ENCODE data around the gene UBE2Q1. TPM values are rescaled to one million over a fixed set of nuclear protein-coding genes. Genes with fewer than 3 reads are reported as not detected.

Gene UBE2Q1
- total RNA-seq, 1 experiment from 2014 or later, result 62.7 TPM

DNA sequence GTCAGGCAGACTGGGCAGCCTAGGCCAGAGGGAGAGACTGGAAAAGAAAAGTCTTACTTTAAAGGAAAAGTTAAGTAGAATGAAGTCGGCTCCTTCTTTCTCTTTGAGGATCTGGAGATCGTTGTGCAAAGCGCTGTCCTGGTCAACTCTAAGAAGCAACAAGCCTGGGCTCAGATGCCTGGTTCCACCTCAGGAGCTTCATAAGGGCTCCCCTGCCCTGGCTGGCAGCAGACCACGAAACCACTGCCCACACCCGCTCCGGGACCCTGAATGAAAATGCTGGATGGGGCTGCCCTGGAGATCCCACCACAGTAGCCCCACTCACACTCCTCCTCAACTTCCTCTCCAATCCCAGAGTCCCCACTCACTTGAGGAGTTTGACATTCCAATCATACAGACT, 6.4 kb downstream of the UBE2Q1 start (continued):
- TF ChIP-seq, protein P1, sequence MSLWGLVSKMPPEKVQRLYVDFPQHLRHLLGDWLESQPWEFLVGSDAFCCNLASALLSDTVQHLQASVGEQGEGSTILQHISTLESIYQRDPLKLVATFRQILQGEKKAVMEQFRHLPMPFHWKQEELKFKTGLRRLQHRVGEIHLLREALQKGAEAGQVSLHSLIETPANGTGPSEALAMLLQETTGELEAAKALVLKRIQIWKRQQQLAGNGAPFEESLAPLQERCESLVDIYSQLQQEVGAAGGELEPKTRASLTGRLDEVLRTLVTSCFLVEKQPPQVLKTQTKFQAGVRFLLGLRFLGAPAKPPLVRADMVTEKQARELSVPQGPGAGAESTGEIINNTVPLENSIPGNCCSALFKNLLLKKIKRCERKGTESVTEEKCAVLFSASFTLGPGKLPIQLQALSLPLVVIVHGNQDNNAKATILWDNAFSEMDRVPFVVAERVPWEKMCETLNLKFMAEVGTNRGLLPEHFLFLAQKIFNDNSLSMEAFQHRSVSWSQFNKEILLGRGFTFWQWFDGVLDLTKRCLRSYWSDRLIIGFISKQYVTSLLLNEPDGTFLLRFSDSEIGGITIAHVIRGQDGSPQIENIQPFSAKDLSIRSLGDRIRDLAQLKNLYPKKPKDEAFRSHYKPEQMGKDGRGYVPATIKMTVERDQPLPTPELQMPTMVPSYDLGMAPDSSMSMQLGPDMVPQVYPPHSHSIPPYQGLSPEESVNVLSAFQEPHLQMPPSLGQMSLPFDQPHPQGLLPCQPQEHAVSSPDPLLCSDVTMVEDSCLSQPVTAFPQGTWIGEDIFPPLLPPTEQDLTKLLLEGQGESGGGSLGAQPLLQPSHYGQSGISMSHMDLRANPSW (CRISPR knock-in tag; conservative IDR thresholded peaks at IDR 0.05; ENCODE audit: low read depth), result no peak
- no peak for TF ChIP-seq NR3C1 (CRISPR knock-in tag; conservative IDR thresholded peaks at IDR 0.05; ENCODE audit: low read depth)
- TF ChIP-seq TEAD4 (CRISPR knock-in tag; IDR thresholded peaks at IDR 0.05), result no peak

DNA sequence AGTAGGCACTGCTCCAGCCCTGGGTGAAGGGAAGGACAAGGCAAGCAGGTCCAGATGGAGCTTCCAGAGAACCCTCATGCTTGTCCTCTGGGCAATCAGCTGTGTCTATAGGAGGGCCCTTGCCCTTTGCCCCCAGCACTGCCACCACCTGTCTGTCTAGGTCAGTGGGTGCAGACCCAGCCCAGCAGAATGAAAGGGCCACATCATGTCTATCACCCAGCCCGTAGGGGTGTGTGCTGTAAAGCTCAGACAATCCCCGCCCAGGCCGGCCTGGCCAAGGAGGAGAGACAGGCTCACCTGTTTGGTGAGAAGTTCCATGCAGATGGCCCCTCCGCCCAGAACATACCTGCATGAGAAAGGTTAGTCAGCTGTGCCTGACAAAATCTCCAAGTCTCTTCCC, 7.0 kb downstream of the UBE2Q1 start:
- Mint-ChIP-seq H3K4me1 (peaks cover 7% of the 10 kb centered on the region), H3K9me3 (no peaks in the 10 kb centered on the region), H3K27me3 (ENCODE audit: low read depth) (no peaks in the 10 kb centered on the region), H3K27ac (no peak overlapping the region), H3K4me3 (no peak overlapping the region), H3K36me3 (peaks cover 74% of the 10 kb centered on the region)
- ATAC-seq (no peak), DNase-seq (ENCODE audit: low spot score) (no peak)
- no peak for TF ChIP-seq OVOL2 (CRISPR knock-in tag; IDR thresholded peaks at IDR 0.05; ENCODE audit: borderline replicate concordance)
- TF ChIP-seq TEAD1 (CRISPR knock-in tag; IDR thresholded peaks at IDR 0.05), result no peak
- no peak for TF ChIP-seq ZNF121 (CRISPR knock-in tag; IDR thresholded peaks at IDR 0.05)
- TF ChIP-seq, protein P1 (CRISPR knock-in tag; conservative IDR thresholded peaks at IDR 0.05; ENCODE audit: low read depth), result no peak
- POLR2A ChIA-PET, result no interaction called here
- CTCF ChIA-PET, result no interaction called here

DNA sequence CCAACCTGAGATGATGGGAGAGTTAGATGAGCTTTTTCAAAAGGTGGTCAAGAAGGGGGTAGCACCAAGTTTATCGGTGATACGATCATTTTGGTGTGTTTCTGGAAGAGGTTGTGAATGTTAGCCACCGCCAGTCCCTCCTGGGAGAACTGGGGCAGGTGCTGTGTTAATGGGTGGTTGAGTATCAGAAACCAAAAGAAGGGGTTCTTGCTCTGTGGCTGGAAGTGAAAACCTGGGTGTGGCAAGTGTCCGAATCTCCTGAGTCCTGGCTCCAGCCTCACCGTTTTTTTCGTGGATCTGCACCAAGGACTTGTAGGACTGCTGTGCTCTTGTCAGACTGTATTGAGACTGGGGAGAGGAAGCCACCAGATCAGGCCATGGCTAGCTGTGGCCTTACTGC, 7.8 kb downstream of the UBE2Q1 start:
- TF ChIP-seq, protein P1 (CRISPR knock-in tag; conservative IDR thresholded peaks at IDR 0.05; ENCODE audit: low read depth), result no peak
- ChIA-PET CTCF (no interaction called here), POLR2A (no interaction called here)
- Mint-ChIP-seq H3K4me1 (no peaks in the 10 kb centered on the region; the same call in 1 of the 2 replicates), H3K36me3 (peaks cover 67% of the 10 kb centered on the region), H3K27ac (no peak overlapping the region), H3K9me3 (no peaks in the 10 kb centered on the region), H3K27me3 (ENCODE audit: low read depth) (no peaks in the 10 kb centered on the region), H3K4me3 (no peak overlapping the region)
- no peak for DNase-seq (ENCODE audit: low spot score)
- ATAC-seq, result no peak

DNA sequence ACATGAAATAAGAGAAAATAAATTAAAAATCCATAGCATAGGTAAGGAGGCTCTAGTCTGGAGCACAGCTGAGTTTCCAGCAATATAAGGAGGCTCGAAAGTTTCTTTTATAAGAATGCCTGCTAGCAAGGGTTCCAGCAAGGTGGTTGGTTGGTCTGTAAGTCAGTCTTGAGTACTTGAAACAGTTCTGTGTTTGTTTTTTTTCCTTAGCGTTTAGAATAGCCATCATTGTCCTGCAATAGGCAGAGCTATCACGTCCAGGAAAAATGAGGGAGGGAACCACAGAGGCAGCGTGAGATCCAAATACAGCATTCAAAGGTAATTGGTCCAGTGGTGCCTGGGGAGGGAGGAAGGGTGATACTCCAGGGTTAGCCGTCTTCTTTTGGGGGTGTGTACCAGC, 8.4 kb downstream of the UBE2Q1 start:
- DNase-seq (ENCODE audit: low spot score) (no peak), ATAC-seq (no peak)
- ChIA-PET POLR2A (no interaction called here), CTCF (interaction anchor here (1.3 kb wide), 1 partner anchor 70 kb away, joined by 9 read pairs; no protein-coding TSS in a partner anchor)
- TF ChIP-seq NR3C1 (CRISPR knock-in tag; conservative IDR thresholded peaks at IDR 0.05; ENCODE audit: low read depth) (no peak), EMX1 (CRISPR knock-in tag; IDR thresholded peaks at IDR 0.05) (no peak), ZNF232 (CRISPR knock-in tag; IDR thresholded peaks at IDR 0.05) (no peak), TEAD4 (CRISPR knock-in tag; IDR thresholded peaks at IDR 0.05) (no peak), ZNF671 (CRISPR knock-in tag; IDR thresholded peaks at IDR 0.05) (no peak), ESRRA (CRISPR knock-in tag; IDR thresholded peaks at IDR 0.05; ENCODE audit: borderline replicate concordance) (no peak), GABPB1 (CRISPR knock-in tag; IDR thresholded peaks at IDR 0.05) (no peak), ZNF317 (CRISPR knock-in tag; IDR thresholded peaks at IDR 0.05; ENCODE audit: borderline replicate concordance, low read depth) (no peak)
- TF ChIP-seq, protein P2, sequence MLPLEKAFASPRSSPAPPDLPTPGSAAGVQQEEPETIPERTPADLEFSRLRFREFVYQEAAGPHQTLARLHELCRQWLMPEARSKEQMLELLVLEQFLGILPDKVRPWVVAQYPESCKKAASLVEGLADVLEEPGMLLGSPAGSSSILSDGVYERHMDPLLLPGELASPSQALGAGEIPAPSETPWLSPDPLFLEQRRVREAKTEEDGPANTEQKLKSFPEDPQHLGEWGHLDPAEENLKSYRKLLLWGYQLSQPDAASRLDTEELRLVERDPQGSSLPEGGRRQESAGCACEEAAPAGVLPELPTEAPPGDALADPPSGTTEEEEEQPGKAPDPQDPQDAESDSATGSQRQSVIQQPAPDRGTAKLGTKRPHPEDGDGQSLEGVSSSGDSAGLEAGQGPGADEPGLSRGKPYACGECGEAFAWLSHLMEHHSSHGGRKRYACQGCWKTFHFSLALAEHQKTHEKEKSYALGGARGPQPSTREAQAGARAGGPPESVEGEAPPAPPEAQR (CRISPR knock-in tag; IDR thresholded peaks at IDR 0.05), result no peak
- TF ChIP-seq, protein P3, sequence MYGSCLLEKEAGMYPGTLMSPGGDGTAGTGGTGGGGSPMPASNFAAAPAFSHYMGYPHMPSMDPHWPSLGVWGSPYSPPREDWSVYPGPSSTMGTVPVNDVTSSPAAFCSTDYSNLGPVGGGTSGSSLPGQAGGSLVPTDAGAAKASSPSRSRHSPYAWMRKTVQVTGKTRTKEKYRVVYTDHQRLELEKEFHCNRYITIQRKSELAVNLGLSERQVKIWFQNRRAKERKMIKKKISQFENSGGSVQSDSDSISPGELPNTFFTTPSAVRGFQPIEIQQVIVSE (CRISPR knock-in tag; IDR thresholded peaks at IDR 0.05; ENCODE audit: borderline replicate concordance), result no peak
- no peaks in the 10 kb centered on the region for H3K9me3 Mint-ChIP-seq
- H3K36me3 Mint-ChIP-seq, result peaks cover 61% of the 10 kb centered on the region
- H3K27ac Mint-ChIP-seq, result no peak overlapping the region
- H3K4me1 Mint-ChIP-seq, result no peaks in the 10 kb centered on the region; the same call in 1 of the 2 replicates
- no peaks in the 10 kb centered on the region for H3K27me3 Mint-ChIP-seq (ENCODE audit: low read depth)
- H3K4me3 Mint-ChIP-seq, result no peak overlapping the region

Data from WTC11 (cell line).